ENCODE data around the gene TAF3. TPM values are rescaled to one million over a fixed set of nuclear protein-coding genes. Genes with fewer than 3 reads are reported as not detected.

Gene TAF3
- total RNA-seq, 4 donors from 2014 or later = 2.9 to 17.5 (median 5.1) TPM

GRCh38 chr10:7958442-7958841, 140.1 kb downstream of the TAF3 start:
- Histone ChIP-seq H3K4me1 (peaks cover 4 to 7% of the 10 kb centered on the region in 2 donors), H3K27me3 (no peaks in the 10 kb centered on the region), H3K9me3 (no peaks in the 10 kb centered on the region), H3K36me3 (no peaks in the 10 kb centered on the region), H3K27ac (no peak overlapping the region), H3K4me3 (no peak overlapping the region)
- TF ChIP-seq POLR2A (IDR thresholded peaks at IDR 0.05) (no peak), CTCF (IDR thresholded peaks at IDR 0.05) (no peak)
- DNase-seq = no peak
- intact Hi-C loops (cut with DNase I; ENCODE audit: low total_unique reads) = no loop called here

- intact Hi-C loops (cut with DNase I; ENCODE audit: low total_unique reads) = no loop called here
- peaks cover 4 to 7% of the 10 kb centered on the region in 2 donors for H3K4me1 ChIP-seq
- H3K4me3 ChIP-seq = no peak overlapping the region
- no peaks in the 10 kb centered on the region for H3K36me3 ChIP-seq
- no peak overlapping the region for H3K27ac ChIP-seq
- DNase-seq = no peak
- no peaks in the 10 kb centered on the region for H3K27me3 ChIP-seq
- no peak for TF ChIP-seq POLR2A (IDR thresholded peaks at IDR 0.05)
- no peaks in the 10 kb centered on the region for H3K9me3 ChIP-seq
These were observed 141.8 kb downstream of the TAF3 start for GRCh38 chr10:7960108-7960507.

DNA sequence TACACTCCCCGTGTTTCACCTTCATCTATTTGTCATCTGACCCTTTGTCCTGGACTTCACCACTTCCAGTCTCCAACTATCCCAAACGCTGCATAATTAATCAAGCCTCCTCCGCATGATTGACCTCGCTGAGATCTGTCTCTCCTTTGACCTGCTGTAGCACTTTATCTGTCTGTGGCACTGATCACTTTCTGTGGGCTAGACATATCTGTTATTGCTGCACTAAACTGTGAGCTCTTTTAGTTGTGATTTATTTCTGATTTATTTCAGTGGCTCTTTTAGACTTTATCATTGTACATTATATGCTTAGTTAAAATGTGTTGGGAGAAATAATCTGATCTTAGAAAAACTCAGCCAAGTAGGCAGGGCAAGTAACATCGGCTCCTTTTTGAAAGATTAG, 144.3 kb downstream of the TAF3 start:
- Histone ChIP-seq H3K27ac (no peak overlapping the region), H3K36me3 (no peaks in the 10 kb centered on the region), H3K4me1 (no peaks in the 10 kb centered on the region), H3K27me3 (no peaks in the 10 kb centered on the region), H3K4me3 (no peak overlapping the region), H3K9me3 (no peaks in the 10 kb centered on the region)
- intact Hi-C loops (cut with DNase I; ENCODE audit: low total_unique reads) = no loop called here
- no peak for DNase-seq
- TF ChIP-seq POLR2A (IDR thresholded peaks at IDR 0.05) = no peak

GRCh38 chr10:7965457-7965856, 147.2 kb downstream of the TAF3 start:
- Histone ChIP-seq H3K27ac (no peak overlapping the region), H3K36me3 (no peaks in the 10 kb centered on the region), H3K4me1 (no peaks in the 10 kb centered on the region), H3K9me3 (no peaks in the 10 kb centered on the region), H3K27me3 (no peaks in the 10 kb centered on the region), H3K4me3 (no peak overlapping the region)
- TF ChIP-seq CTCF (IDR thresholded peaks at IDR 0.05) (no peak), POLR2A (IDR thresholded peaks at IDR 0.05) (no peak)
- intact Hi-C loops (cut with DNase I; ENCODE audit: low total_unique reads) = no loop called here
- no peak for DNase-seq

DNA sequence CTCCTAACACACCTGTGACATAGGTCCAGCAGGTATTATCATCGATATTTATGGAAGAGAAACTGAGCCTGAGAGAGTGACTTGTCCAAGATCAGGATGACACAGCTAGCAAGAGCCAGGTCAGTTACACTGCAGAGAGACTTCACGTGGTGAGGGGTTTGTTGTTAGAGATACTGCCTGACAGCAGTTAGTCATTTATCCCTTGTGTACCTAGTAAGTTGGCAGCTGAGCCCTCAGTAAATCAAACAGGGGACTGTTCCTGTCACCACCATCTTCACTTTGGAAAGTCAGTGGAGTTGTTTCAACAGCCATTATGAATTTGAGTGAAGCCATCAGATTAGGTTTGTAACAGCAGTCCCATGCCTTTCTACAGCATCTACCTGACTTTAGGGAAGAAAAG, 148.7 kb downstream of the TAF3 start:
- Histone ChIP-seq H3K4me1 (no peaks in the 10 kb centered on the region), H3K36me3 (no peaks in the 10 kb centered on the region), H3K27me3 (no peaks in the 10 kb centered on the region), H3K27ac (no peak overlapping the region), H3K9me3 (no peaks in the 10 kb centered on the region), H3K4me3 (no peak overlapping the region)
- intact Hi-C loops (cut with DNase I; ENCODE audit: low total_unique reads) = no loop called here
- no peak for DNase-seq
- TF ChIP-seq POLR2A (IDR thresholded peaks at IDR 0.05) (no peak), CTCF (IDR thresholded peaks at IDR 0.05) (no peak)

DNA sequence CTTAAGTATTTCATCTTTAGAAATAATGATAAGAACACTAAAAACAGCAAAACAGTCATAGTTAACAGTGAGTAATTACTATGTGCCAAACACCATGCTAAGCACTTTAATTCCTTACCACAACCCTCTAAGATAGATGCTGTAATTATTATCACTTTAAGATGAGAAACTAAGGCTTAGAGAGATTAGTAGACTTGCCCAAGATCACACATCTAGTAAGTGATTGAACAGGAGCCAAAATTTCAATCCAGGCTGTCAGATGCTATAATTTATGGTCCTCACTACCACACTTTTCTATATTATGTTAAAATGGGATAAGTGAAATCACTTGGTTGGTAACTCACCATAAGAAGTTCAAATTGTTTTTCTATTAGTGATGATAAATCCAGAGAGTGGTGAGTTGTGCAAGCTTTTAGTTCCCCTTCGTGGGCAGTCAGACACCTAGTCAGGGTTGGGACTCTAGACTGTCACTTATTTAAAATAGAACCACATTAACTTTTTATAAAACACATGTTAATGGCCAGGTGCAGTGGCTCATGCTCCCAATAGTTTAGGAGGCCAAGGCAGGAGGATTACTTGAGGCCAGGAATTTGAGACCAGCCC, 150.3 kb downstream of the TAF3 start:
- H3K27ac ChIP-seq = no peak overlapping the region
- H3K27me3 ChIP-seq = no peaks in the 10 kb centered on the region
- no peak for DNase-seq
- no peaks in the 10 kb centered on the region for H3K9me3 ChIP-seq
- no peak overlapping the region for H3K4me3 ChIP-seq
- TF ChIP-seq POLR2A (IDR thresholded peaks at IDR 0.05) (no peak), CTCF (IDR thresholded peaks at IDR 0.05) (no peak)
- intact Hi-C loops (cut with DNase I; ENCODE audit: low total_unique reads) = no loop called here
- no peaks in the 10 kb centered on the region for H3K36me3 ChIP-seq
- no peaks in the 10 kb centered on the region for H3K4me1 ChIP-seq

All from uterus (tissue), 4 donors.